CD4-positive, alpha-beta T cell treated with Interleukin-17A for 4 hours (primary cell): Measurements from ENCODE around the gene NDUFS2.
A peak's percentile ranks its signal among the peaks of the same experiment; 100 is the strongest.

Source experiments
- DNase-seq: peaks from one replicate; pipeline ENCODE4 v3.0.0-alpha.2; 2020; ENCODE audit warnings: mixed read lengths

NDUFS2 gene

DNA sequence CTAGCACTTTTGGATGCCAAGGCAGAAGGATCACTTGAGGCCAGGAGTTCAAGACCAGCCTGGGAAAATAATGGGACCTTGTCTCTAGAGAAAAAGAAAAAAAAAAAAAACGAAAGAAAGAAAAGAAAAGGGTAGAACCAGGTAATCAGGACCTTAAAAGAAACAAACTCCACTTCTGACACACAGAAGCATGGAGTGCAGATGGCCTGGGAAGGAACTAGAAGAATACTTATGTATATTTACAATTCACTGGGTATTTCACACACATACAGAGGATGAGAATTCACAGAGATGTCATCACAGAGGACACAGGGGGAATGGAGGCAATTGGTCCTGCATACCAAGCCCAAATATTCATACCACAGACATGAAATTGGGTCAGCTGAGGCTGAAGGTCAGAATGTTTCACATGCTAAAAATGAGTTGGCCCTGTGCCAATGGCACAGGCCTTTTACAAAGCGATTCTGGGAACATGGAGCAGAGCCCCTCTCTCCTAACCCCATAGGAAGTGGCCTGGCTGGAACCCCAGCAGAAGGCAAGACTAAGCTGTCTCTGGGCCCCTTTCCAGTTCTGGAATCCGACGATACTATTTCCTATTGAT, 29.3 kb upstream of the NDUFS2 start:
- DNase-seq = no peak

DNA sequence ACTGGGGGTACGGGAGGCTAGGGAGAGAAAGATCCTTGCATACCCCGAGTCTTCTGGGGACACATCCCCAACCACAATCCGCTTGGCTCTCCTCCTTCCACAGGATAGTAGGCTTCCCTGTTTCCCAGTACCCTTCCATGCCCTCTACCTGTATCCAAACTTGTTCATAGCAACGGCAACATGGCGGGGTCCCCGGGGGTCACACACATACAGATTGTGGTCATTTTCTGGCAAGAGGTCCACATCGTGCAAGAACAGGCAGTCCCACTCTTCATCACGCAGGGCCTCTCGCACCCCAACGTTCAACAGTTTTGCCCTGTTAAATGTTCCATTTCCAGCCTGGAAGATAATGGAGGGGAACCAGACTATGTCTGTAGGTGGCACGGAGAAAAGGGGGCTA, 28.5 kb upstream of the NDUFS2 start:
- DNase-seq = no peak

DNA sequence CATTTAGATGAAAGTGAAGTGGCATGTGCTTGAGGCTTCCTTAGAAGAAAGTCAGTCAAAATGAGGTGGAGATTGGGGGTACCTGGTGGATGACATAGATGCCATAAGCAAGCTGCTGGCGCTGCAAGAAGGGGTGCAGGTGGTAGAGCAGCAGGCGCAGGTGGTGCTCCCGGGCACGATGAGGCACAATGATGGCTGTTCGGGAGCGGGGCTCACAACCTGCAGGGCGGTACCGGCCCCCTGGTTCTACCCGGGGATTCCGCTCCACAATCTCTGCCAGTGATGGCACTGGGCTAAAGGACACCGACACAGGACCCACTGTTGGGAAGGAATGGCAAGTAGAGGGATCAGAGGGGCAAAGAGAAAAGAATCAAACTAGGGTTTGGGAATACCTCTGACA, 27.3 kb upstream of the NDUFS2 start:
- DNase-seq = no peak

DNA sequence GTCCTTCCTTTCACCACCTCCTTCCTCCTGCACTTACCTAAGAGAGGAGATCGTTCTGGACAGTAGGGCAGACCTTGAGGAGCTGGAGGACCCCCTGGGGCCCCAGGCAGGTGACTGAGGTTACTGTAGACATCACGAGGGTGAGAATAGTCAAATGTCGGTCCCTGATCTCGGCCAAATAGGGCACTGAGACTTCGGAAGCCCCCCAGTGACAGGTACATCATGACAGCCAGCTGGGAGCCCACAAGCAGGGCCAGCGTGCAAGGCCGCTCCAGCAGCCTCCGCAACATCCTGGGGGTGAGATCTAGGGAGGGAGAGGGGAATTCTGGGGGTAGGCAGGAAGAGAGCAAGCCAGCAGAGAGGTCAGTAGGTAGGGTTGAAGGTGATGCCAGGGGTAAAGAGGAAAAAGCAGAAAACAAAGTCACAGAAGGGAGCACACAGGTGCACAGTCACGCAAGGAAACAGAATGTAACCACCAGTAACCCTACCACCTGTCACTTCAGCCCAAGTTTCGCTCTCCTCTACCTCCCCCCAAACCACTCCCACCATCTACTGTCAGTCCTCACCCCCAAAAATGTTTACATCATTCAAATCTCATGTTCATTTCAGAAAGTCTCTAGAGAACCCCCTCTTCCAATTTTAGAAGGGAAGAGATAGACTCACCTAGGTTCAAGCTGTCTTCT, 26.3 kb upstream of the NDUFS2 start:
- DNase-seq = no peak

DNA sequence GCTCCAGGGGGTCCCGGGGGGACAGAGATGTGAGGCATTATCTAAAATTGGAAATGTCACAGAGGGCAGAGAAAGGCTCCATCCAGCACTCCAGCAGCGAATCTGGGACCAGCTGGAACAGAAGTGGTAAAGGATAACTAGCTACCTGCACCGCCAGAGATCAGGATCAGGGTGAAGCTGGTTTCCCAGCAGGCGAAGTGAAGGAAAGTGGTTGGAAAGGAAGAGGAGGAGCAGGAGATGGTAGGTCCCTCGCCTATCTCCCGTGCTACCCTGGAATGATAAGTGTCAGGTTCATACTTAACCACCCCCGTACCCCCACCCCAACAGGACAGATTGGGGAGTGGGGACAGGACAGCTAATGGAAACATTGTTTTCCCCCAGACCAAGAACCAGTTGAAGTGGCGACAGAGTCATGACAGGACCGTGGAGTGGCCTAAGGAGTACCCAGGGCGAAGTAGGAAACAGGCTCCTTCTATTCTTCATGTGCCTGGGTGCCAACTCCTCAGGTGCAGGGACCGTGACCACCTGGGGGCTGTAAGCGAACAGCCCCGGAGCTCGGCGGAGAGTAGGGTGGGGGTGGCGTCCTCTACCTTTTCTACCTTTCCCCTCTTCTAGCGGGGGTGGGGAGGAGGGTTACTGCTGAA, 25.6 kb upstream of the NDUFS2 start:
- no peak for DNase-seq

DNA sequence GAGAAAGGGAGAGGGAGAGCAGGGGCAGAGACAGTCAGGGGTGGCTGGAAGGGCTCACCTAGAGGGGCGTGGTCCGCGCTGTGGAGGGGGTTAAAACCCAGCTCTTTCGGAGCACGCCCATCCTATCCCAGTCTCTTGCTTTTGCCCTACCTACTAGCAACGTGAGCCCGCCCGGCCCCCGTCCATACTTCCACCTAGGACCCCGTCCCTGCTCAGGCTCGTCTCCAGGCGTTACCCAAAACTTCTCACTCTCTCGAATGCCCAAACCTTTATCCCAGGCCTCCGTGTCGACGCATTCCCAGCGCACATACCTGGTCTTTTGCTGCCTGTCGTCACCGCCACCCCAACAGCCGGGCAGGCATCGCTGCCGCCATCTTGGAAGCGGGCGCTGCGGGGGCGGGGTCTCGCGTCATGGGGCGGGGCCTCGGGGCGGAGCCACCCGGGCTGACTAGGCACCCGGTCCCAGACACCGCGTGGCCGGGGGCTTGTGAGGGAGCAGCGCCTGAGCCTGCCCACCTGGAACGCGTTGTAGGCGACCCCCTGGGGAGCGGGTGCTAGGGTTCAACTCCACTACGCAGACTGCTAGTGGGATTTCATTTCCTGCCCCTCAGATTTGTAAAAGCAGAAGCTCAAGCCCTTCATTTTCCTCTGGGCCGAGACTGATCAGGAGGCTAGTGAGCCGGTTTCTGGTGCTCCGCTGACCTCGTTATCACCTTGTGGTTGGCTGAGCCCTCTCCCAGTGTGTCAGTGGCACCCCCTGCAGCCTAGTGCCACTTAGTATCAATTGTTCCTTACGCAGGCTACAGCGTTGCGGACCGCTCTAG, 24.8 kb upstream of the NDUFS2 start, which contains the start of gene B4GALT3:
TSS of gene B4GALT3 (minus strand) at position 396 of the 824 bp plus-strand sequence. CDS start 1,447 bp downstream, outside the sequence.
- peak; percentile 96 for DNase-seq

DNA sequence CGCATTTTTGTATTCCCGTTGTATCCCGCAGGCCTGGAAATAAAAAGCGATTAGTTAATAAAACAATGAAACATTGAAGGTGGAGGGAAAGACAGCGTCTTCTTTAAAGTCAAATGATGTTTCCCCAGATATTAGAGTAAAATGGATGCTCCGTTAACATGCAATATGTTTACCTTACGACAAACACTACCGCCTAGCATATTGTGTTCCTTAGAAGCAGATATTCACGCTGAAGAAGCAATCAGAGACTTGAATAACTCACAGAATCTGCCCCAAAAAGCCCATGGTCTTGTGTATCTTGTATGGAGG, 24.3 kb upstream of the NDUFS2 start:
- no peak for DNase-seq

DNA sequence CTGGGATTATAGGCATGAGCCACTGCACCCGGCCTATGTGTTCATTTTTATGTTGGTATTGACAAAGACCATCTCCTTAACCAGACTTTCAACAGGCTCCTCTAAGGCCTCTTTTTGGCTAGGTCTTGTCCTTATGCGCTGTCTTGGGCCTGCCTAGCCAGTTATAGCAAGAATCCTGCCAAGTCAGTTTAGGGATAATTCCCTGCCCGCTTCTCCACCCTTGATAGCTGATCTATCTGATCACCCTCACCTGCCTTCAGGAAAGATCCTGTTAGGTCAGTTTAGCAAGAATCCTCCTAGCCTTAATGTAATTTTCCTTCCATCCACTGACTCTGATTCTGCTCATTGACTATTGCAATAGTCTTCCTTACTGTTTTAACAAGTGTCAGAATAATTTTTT, 22.5 kb upstream of the NDUFS2 start:
- DNase-seq = no peak

DNA sequence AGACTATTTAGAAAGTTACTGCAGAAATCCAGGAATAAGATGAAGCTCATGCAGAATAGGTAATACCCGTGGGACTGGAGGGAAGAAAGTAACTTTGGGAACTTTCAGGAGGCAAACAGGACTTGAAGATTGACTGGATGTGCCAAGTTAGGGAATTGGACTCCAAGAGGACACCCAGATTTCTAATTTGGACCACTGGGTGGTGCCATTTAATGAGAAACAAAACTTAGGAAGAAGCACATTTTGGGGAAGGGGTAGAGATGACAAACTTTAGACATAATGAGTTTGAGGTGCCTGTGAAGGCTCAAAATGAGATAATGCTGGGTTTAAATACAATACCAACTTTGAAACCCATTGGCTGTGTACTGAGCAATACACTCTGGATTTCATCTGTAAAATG, 21.5 kb upstream of the NDUFS2 start:
- peak; percentile 45 for DNase-seq

DNA sequence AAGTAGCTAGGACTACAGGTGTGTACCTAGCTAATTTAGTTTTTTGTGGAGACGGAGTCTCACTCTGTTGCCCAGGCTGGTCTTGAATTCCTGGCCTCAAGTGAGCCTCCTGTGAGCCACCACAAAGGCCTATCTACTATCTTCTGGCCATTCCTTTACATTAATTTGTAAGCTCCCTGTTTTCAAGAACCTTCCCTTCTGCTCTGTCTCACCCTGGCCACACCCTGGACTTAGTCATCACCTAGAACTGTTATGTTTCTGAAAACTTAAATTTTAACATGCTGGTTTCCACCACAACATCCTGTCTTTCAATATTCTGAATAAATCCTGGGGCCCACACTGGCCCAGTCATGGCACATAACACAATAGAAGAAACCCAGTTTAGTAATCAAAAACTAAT, 20.0 kb upstream of the NDUFS2 start:
- DNase-seq = peak; percentile 77

DNA sequence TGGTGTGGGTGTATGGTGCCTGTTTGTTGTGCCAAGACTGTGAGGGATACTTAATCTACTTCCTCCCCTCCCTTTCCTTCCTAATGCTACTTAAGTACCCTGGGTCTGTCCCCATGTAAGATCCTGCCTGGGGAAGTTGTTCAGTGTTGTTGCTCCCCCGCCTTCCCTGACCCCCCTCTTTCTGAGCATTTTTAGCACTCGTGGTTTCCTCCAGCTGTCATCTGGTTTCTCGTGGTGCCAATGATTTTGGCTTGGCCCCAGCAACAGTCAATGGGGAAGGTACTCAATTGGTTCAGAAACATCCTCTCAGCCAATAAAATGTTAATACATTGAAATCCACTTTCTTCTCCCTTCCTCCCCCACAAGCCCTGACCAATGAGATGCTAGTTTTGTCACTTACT, 16.9 kb upstream of the NDUFS2 start:
- peak; percentile 84 for DNase-seq

DNA sequence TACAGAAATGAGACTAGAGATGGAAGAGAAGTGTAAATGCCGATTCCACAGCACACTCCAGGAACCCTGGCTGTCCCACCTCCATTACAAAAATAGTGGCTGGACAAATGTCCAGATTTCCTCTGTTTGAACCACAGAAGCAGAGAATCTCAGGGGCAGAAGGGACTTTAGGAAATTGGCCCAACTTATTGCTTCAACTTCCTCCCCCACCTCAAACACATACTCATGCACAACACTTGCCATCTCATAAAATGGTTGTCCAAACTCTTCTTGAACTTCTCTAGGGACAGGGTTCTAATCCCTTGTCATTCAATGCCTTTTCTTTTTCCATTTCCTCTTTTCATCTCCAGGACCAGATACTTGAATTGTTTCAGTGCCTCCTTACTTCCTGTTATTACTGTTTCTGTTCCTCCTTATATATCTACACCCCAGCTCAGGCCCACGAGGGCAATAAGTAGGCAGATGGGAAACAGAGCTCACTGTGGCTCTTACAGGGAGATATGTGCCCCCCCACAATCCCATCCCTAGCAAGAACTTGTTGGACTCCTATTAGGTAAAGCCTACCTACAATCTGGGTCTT, 16.3 kb upstream of the NDUFS2 start:
- DNase-seq = peak; percentile 26

DNA sequence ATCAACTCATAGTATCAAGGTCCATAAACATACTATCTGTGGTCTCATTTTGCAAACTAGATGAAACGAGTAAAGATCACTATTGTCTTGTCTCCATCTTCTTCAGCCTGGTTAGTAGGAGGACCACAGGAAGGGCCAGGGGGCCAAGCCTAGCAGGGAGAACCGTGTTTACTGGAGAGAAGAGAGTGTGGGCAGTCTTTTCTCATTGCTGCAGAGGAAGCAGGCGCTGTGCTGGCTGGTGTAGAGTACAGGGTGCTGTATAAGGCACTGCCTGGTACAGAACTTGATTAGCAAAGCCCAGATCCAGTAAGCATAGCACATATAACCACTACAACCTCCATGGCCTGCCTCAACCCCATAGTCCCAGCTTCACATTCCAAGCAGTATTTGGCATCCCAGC, 14.9 kb upstream of the NDUFS2 start:
- peak; percentile 46 for DNase-seq

DNA sequence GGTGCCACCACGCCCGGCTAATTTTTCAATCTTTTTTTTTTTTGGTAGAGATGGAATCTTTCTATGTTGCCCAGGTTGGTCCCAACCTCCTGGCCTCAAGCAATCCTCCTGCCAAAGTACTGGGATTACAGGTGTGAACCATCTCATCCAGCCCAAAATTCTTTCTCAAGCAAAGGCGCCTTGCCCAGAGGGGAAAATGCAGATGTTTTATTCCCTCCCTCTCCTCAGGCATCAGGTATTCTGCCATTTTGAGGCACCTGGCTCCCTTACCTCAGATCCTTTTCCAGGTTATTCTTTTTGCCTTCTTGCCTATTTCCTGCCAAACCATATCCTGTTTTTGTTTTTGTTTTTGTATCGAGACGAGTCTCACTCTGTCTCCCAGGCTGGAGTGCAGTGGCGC, 13.8 kb upstream of the NDUFS2 start:
- no peak for DNase-seq

DNA sequence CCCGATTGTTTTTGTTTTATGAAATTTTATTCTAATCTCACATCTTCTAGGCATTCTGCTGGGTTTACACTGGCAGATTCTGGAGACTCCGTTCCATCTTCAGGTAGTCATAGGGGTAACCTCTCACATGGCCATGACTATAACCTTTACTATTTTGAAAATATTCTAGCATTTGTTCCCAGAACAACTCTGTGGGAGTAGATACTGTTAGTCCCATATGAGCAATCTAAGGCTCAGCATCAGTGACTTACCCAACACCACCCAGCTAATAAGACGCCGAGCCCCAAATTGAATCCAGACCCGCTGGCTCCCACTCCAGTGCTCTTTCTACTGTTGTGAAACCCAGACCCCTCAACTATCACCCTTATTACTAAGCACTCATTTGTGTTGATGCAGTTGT, 13.1 kb upstream of the NDUFS2 start:
- no peak for DNase-seq

DNA sequence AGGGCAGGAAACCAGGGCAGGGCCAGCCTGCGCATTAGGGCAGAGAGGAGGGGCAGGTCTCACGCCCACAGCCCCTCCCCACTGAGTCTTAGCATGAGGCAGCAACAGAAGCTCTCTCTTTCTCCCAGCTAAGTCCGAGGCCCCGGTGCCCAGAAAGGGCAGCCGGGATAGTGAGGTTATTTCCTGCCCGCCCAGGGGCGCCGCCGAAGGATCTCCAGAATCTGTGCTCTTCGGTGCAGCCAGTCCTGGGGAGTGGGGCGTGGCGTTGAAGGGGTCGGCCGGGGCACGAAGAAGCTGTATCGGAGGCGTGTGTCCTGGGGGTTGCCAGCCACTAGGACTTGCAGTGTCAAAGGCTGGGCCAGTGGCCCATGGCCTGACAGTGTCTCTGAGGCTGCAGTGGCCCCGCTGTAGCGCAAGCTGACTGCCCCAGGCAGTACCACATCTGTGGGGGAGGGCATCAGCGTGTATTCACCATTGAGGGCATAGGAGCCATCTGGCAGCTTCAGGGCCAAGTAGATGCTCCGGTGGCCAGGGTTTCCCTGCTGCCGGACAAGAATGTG, 11.1 kb upstream of the NDUFS2 start:
- DNase-seq = no peak

DNA sequence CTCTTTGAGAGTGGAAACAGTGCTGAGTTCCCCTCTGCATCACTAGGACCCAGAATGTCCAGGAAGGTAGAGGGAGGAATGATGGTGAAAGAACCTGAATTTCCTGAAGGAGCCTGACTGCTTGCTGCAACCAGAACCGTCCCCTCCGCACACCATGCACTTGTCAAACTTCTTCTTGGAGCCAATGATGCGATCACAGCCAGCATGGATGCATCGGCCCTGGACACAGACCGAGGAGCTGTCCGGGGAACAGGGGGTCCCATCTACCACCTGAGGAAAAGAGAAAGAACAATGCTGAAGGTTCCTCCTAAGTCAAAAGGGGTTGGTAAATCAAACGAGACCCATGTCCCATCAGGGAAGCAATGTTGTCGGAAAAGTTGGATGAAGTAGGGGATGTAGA, 10.2 kb upstream of the NDUFS2 start:
- no peak for DNase-seq

DNA sequence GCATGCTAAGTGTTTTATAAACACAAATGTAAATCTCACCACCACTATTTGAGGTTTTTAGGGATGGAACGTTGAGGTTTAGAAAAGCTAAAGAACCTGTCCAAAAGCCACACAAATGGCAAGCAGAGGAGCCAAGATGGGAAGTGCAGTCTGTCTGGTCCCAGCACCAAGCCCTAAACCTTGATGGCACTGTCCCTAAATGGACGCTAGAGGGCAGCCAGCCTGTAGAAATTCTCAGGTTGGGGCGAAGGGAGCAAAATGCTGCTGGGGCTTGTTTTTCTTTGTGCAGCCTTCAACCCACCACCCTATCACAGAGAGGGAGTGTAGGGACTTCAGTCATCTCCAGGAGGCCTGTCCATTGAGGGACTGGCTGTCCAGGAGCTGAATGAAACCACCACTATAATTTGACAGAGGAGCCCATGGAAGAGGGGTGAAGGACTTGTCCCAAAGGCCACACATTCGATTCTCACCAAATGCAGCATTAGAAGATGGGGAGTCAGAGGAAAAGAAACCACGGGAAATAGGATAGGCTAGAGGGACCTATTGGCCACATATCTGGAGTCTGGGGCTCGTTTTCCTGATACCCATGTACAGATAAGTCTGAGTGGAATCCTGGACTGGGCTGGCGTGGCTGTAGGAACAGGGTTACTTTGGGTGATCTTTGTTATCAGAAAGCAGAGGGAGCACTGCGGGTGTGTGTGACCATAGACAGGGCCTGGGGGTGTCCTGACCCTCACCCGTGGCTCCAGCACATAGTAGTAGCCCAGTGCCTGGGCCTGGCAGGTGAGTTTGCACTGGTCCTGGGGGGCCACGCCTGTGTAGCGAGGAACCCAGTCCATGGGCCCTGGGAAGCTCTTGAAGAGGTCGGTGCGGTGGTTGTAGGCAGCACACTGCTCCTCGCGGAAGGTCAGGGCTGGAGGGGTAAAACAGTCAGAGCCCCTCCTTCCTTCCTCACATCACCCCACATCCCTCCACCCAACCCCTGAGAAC, 9.4 kb upstream of the NDUFS2 start:
- peak; percentile 80 for DNase-seq

DNA sequence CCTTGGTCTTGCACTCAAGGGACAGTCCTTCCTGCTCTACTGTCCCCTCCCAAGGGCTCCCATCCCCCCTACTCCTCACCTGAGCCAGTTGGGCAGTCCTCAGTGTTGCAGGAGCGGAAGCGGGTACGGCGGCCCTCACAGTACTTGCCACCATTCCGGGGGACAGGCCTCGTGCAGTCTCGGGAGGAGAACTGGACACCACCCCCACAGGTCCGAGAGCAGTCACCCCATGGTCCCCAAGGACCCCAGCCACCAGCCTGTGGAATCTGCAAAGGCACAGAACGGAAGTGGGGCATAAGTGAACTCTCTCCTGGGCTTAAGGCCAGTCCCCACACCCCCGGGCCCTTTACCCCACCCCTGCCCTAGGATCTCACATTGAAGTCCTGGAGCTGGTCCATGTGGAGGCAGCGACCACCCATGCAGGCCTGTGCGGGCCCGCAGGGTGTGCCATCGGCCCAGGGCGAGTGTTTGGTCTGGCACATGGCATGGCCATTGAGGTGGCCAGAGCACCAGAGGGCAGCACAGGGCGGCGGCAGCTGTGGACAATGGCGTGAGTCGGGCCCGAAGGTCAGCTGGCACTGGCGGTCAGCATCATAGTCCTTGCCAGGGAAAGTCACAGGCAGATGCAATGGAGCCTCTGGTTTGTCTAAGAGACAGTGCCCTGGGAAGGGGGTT, 8.5 kb upstream of the NDUFS2 start:
- DNase-seq = no peak

DNA sequence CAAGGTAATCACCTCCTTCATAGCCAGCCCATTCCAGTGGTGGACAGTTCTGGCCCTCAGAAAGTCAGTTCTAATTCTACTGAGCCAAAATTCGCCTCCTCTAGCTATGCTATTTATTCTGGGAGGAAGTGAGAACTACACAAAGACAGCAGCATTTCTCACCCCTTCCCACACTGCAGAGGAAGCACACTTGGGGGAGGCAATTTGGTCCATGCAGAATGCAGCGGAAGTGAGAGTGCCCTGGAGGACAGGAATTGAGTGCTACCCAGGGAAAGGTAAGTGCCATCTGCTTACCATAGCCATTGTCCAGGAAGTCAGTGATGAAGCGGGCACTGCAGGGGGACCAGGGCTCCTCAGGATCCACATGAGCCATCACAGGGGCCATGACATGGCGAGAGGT, 7.0 kb upstream of the NDUFS2 start:
- DNase-seq = peak; percentile 27

DNA sequence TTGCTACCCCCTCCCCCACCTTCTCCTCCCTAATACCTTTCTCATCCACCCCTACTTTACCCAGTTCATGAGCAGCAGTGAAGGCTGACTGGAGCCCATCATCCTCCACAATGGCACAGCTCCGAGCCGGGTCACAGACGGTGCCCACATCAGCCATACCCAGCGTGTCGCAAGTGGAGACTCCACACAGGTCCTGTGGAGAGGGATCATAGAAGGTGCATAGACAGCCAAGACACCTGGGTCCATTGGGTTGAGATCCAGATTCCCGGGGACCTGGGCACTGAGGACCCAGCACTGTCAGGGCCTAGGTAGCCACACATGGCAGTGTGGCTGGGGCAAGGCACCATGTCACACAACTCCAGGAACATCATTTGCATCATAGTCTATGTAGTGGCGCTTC, 6.1 kb upstream of the NDUFS2 start:
- no peak for DNase-seq
